Stimulated activated CD4-positive, alpha-beta T cell treated with anti-CD3 and anti-CD28 coated beads, Interleukin-4, amount 100 ng/mL, for 48 hours (primary cell): ENCODE measurements around the gene LRRC4C.
A peak's percentile ranks its signal among the peaks of the same experiment; 100 is the strongest.

ENCODE experiments used
- DNase-seq, 2 donors: peaks; one replicate each; pipeline ENCODE4 v3.0.0-alpha.2; 2020; ENCODE audit warnings: low read depth in 2 of 2

LRRC4C gene

DNA sequence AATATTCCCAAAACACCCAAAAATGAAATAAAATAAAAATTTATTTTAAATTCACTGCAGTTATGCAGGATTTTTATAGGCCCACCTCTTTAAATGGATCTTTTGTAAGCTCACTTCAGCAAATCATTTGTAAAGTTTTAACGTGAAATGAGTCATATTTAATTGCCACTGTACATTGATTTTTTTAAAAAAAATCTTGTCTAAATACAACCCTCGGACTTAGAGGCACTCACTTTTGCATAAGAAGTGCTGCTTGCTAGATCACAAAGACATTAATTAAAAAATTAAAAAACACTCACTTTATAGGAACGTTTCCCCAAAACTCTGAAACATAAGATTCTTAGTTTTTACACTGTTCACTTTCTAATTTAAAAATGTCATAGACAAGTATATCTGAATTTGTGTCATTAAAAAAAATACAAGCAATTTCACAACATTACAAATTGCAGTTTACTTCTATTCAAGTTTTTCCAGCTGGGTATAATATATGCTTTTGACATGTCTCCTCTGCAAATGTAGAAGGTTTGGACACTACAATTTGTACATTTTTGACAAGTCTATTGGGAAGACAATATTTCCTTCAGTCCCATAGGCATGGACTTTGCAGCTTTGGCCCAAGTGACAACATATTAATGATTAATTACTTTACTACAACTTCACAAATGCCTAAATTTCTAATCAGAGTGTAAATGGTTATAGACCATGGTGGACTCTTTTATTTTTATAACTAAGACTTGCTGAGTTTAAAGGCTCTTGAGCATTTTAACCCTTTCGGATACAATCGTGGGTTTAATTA, 1088.4 kb downstream of the LRRC4C start:
- no peak for DNase-seq

DNA sequence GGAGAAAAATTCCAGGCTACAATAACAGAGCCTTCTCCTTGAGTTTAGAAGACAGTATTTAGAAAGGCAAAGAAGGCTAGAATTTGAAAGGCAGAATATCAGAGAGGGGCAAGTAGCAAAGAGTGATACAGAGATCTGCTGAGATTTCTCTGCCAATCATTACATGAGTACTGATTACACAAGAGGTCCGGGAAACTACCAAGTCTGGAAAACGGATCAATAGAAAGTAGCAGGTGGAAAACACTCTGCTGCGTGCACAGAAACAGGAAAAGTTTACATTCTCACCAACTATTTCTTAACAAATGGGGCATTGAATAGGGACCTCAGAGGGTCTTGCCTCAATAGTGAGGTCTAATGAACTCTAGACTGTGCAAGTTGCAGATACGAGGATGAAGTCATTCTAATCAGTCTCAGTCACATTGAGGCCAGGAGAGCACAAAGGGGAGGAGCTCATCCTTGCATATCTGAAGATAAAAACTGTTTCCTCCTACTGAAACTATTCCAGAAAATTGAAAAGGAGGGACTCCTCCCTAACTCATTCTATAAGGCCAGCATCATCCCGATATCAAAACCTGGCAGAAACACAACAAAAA, 1099.2 kb downstream of the LRRC4C start:
- no peak for DNase-seq

DNA sequence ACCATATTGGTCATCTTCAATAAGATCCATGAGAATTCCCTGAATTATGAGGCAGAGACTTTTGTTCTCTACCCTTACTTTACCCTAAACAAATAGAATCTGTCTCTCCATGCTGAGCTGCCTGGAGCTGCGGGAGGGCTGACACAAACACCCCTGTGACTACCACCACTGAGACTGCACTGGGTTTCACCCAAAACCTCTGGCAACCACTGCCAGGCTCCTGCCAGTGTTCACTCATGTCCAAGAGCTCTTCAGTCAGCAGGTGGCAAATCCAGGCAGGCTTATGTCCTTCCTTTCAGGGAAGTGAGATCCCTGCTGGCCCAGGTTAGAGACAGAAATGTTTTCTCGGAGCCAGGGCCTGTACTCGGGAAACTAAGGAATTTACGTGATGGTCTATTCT, 1105.3 kb downstream of the LRRC4C start:
- DNase-seq: no peak

DNA sequence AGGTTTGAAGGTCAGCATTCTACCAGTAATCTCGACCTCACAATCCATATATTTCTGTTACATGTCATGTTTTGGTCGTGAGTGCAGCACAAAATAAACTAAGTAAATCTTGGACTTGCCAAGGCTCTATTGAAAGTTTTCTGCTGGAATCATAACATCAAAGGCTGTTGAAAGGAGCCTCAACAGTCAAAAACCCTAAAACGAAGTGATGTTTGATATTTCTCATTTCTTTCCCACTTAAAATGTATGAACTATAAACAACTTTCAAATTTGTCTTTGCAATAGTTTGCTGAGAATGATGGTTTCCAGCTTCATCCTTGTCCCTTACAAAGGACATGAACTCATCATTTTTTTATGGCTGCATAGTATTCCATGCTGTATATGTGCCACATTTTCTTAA, 1118.5 kb downstream of the LRRC4C start:
- DNase-seq: no peak

DNA sequence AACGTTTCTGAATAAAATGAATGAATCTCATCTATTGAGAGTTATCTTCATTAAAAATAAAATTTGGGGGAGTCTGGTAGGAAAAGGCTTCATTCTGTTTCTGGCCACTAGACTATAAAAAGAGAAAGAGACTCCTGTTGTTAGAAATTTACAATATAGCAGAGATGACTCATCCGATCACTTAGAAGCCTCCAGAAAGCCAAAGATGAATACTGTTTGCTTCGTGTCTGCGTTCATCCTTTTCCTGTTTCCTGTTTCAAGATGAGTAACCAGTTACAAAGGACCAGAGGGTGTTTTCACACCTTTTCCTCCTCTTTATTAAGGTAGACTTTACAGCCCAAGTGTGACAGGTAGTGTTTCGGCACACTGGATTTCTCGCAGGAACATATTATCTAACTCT, 1120.7 kb downstream of the LRRC4C start:
- no peak for DNase-seq

DNA sequence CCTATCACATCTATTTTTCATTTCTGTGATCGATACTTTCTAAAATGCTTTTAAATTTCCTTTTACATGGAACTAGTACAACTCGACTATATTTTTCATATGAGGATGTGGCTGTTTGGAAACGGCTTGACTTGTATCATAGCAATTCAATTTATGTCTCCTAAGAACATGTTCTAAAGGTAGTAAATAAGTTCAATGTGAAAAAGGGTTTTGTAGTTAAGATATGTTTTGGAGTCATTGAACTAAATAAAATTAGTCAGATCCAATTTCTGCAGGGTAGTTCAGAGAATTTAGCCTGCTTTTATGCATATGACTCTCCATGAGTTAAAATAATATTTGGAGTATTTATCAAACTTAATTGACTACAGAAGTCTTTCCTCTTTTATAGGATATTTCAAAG, 1121.4 kb downstream of the LRRC4C start:
- no peak for DNase-seq

DNA sequence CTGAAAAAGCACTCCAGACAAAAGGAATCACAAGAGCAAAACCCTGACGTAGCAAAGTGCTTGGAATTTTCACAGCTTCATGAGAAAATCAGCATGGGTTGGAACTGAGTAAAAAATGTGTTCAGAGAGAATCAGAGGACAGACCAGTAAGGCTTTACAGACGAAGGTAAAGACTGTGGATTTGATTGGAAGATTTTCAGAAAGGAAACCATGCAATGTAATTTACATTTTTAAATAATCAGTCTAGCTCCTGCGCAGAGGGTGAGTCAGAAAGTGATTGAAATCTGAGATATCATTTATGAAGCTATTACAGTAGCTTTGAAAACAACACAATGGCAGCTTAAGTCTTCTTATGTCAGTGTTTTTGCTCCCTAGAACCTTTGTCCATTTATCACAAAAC, 1122.3 kb downstream of the LRRC4C start:
- DNase-seq: no peak

DNA sequence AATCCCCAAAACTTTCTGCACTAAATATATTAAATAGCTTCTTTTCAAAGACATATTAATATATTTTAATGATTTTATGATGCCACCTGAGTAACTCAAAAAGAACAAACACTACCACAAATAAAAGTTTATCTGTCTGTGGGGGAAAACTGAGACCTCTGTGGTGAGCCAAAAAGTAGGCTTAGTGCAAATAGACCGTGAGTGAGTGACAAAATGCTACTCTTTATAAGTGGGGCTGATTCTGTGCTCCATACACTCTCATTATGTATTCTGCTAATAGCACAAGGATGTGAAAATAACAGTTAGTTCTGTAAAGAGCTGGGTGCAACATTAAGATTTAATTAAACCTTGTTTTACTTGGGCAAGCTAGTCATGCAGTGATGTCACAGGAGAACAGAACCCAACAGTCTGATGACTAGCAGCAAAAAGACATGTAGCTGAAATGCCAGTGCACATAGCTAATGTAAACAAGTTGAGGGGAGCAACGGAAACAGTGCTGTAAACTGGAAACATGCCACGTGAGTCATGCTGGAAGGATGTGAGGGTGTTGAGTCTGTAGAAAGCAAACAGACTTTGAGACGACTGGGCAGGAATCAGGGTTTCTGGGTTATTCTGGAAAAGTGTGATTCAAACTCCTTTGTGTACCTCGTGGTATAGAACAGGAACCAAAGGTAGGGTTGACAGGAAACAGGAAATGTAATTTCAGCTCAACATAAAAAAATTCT, 1130.4 kb downstream of the LRRC4C start:
- no peak for DNase-seq

DNA sequence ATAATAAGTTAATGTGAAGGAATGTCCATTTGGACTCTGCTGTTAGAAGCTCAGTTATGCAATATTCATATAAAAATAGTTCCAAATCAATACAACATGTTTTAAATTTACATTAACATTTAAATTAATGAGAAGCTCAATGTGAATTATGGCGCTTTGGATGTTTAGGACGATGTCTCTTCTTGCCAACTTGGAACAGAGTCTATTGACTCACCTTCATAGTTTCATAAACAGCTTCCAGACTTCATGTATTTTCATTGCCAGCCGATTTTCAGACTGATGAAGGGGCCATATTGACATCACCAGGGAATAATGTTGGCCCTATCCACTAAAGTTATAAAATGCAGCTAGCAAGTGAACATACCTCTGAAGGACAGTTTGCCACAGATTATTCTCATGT, 1136.2 kb downstream of the LRRC4C start:
- DNase-seq: no peak

DNA sequence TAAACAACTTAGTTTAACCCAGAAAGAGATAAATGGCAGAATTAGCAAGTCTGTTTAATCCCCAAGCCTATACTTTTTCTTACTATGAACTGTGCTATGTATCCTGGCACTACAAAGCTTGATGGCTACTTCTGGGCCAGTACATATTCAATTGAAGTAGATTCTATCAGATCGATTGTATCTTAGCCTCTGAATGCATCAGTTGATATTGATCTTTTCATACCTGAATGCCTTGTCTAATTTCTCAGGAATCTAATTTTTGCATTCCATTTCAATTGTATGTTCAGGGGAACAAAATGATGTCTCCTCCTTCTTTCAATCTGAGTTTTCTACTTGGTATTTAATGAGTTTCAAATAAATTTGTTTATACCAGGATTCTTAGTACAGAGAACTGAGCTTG, 1137.9 kb downstream of the LRRC4C start:
- no peak for DNase-seq

DNA sequence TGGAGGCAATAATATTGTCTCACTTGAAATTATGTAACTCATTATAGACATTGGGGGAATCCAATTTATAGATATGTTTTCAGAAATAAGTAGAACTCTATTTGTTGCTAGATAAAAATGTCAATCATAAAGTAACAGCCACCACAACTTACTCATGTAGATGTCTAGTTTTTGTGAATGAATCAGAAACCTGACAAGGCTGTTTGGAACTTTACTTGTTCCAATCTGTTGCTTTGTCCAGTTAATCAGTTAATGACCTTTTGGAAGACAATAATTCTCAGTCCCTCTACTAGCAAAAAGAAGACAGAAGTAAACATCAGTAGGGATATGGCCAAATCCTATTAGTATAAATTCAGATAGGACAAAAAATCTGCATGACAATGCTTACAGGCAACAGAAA, 1143.3 kb downstream of the LRRC4C start:
- no peak for DNase-seq

DNA sequence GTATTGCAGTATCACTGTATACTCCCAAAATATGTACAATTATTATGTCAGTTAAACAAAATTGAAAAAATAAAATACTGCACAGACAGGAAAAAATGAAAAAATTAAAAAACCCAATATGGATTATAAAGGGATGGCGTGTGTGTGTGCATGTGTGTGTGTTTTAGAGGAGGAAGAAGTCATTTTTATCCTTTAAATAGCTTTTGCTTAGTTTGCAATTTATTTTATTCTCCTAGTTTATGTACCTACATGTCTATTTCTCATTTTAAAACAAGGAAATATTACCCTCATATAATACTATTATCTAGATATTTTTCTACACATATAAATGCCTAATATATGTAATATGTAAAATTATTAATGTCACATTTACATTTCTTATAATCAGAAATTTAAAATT, 1144.3 kb downstream of the LRRC4C start:
- DNase-seq: no peak

DNA sequence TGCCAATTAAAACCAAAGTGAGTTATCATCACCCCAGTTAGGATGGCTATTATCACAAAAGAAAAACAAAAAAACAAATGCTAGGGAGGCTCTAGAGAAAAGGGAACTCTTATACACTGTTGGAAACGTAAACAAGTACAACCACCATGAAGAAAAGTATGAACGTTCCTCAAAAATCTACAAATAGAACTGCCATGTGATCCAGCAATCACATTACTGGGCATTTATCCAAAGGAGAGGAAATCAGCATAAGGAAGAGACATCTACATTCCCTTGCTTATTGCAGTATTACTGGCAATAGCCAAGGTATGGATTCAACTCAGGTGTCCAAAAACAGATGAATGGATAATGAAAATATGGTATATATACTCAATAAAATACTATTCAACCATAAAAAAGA, 1145.1 kb downstream of the LRRC4C start:
- DNase-seq: no peak

DNA sequence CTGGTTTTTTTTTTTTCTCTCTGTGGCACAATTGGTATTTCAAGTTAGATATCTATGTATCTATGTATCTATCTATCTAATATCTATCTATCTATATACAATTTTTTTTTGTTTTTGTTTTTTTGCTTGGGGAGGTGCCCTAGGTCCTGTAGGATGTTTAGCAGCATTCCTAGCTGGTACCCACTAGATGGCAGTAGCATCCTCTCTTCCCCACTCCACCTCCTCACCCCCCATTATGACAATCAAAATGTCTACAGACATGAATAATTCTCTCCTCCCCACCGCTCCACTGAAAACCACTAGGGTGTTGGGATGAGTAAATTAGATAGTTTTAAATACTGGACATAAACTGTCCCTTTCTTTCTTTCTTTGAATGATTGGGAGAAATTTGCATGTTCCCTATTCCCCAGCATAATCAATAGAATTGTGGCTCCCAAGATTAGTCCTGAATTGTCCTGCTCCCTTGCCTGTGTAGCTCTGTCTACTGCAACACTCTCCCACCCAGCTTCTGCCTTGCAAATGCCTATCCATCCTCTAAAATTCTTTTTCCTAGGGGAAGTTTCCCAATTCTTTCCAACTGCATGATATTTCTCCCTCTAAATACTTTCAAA, 1152.4 kb downstream of the LRRC4C start:
- no peak for DNase-seq

DNA sequence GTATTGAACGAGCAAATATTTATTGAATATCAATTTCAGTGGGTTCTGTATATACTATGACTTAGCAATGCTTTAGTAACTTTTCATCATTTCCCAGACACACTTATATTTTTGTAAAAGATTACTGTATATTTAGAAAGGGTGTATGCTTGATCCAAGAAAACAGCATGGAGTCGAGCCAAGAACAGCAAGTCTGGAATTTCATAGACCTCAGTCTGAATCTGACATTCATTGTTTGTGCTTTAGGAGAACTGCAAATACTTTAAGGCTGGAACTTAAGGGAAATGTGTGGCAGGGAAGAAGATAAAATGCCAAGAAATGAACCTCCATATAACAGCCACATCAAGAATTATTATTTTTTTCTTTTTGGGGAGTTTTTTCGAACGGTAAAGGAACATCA, 1156.8 kb downstream of the LRRC4C start:
- no peak for DNase-seq

DNA sequence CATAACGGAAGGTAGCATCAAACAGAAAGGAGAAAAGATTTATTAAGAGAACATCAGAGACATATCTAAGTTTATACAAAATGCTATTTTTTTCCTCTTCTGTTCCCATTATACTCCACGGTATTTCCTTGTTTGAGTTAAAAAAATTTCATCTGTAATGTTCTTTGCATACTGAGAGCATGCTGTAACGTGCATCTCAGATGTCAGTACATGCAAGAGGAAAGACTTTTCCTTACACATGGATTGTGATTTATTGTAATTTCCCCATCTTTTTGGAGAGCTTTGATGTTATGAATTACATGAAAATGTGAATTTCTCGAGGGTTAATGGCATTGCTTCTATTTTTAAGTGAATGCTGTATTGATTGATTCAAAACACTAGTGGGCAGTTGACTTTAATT, 1164.0 kb downstream of the LRRC4C start:
- DNase-seq: no peak

DNA sequence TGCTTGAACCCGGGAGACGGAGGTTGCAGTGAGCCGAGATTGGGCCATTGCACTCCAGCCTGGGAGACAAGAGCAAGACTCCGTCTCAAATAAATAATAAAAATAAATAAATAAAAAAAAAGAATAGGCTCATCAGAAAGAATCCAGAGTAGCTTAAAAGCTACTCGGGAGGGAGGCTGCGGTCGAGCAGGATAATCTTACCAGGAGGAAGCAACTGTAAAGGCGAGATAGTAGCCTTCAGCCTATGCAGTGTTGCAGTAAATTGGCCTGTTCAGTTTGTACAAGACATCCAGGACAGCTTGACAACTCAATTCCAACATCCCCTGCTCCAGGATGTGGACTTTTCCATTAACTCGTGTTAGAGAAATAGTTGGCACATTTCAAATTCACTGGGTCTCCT, 1164.7 kb downstream of the LRRC4C start:
- DNase-seq: no peak

DNA sequence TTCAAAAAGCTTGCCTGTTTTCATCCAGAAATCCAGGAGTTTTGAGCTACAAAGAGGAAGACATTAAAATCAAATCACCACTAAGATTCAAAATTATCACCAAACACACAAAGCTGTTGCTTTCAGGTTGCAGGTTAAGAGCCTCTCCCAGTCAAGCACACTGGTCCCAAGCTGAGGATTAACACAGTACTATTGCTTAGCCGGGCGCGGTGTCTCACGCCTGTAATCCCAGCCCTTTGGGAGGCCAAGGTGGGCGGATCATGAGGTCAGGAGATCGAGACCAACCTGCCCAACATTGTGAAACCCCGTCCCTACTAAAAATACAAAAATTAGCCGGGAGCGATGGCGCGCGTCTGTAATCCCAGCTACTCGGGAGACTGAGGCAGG, 1165.1 kb downstream of the LRRC4C start:
- DNase-seq: no peak

DNA sequence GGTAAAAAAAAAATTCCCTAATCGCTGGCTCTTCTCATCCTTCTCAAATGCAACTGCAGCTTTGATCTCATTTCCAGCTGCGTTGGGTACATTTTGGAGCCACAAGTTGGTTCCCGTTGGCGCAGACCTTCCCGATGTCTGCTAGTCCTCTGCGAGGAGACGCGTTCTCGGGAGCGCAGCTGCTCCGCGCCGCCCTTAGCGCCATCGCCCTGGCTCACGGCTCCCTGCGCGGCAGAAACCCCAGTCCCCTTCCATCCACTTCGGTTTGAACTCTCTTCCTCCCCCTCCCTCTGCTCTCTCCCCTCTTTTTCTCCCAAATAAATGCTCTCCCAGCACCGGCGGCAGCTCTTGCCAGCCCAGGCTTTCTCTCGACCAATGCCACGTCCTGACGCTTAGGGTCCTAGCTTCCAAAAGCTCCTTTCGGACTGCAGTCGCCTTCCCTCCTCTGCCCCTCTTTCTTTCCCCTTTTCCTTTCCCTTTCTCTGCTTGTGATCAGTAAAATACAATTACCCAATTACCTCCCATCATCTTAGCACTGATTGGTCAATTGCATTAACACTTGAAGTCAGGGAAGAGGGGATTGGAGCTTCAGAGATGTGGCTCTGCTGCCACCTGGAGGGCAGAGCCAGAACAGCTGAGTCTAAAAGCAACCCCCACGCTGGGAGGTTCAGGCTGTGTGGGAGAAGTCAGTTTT, 1165.7 kb downstream of the LRRC4C start:
- DNase-seq: peak; percentile 13 to 22

DNA sequence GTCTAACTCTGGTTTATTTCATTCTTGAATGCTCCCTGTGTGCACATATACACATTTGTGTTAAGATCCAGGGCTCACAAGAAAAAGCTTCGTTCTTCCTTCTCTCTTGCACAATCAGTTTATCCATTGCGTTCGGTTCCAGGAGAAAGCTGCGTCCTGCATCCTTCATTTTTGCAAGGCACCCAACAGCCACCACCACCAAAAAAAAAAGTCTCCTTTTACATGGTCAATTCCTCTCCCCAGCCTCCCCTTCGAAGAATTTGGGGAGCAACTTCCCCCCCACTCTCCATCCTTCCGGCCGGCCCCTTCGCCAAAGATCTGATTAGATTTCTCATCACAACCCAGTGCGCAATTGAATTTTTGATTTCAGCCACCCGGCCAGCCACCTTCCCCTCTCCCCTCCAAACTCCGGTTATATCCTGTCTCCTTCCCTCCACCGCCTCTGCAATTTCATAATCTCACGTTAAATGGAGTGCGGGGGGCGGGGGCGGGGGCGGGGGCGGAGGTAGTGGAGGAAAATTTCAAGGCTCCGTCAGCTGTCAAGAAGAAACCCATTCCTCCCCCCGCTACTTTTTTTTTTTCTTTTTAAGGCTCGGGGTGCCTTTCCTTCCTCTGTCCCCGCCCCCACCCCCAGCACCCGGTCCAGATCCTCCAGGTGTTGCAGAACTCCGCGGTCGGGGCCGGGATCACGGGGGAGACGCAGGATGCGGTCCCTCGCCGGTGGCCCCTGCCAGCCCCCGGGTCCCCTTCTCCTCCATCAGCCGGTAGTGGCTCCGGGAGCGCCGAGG, 1166.5 kb downstream of the LRRC4C start:
- no peak for DNase-seq

DNA sequence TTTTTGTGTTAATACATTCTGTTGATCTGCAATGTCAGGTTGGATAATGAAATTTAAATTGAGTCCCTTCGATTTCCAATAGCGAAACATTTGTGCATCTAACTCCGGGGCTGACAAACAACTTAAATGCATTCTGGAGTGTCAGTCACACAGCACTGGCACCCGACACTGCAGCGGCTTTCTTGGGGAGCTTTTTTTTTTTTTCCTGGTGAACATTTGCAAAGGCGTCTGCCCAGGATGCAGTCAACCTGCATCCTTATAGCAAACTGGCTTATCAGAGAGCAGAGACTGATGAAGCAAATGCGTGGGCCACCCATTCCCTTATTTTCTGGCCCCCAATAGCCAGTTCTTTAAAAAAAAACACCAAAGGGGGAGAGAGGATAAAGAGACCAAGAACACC, 1167.7 kb downstream of the LRRC4C start:
- DNase-seq: no peak
